K562 (cell line): ENCODE data around the gene CDC42BPB.

ENCODE experiments used
- CHD7 ChIP-seq: fragments of 200-600 bp; sonication (generic); IDR thresholded peaks from one replicate; pipeline ENCODE4 v1.6.1; 2012; ENCODE audit warnings: mild to moderate bottlenecking, low read depth, low read length, inconsistent platforms
- CREB1 ChIP-seq, 2 experiments: sonication (generic) in 1 of 2; formaldehyde crosslinking in 1 of 2; IDR thresholded peaks; 2 replicates each; pipeline versions ENCODE4 v1.6.1 to v1.8.0; 2012 to 2022; ENCODE audit warnings: inconsistent platforms in 1 of 2, mild to moderate bottlenecking in 1 of 2, missing genetic modification reagents in 1 of 2, moderate library complexity in 1 of 2
- CTCF ChIP-seq, 3 experiments: IDR thresholded peaks in 2 of 3; conservative IDR thresholded peaks in 1 of 3; 2 replicates each; pipeline ENCODE4 v1.5.1; 2011 to 2012; ENCODE audit warnings: low read length in 3 of 3, mild to moderate bottlenecking in 3 of 3, control low read depth in 2 of 3, improper control_type of control experiment in 1 of 3, inconsistent platforms in 1 of 3, low read depth in 1 of 3, mixed read lengths in 1 of 3, moderate library complexity in 1 of 3; ENCODE audit not compliant: insufficient read depth in 2 of 3
- EP300 ChIP-seq: IDR thresholded peaks from 2 replicates; pipeline ENCODE4 v1.6.1; 2012; ENCODE audit warnings: low read length, improper control_type of control experiment
- MYC ChIP-seq, 2 experiments: fragments of 250-450 bp in 1 of 2; sonication (Bioruptor Pico) in 1 of 2; IDR thresholded peaks; 2 replicates each; pipeline versions ENCODE4 v1.5.1 to v1.6.1; 2012 to 2021; ENCODE audit warnings: low read depth in 2 of 2, borderline replicate concordance in 1 of 2, improper control_type of control experiment in 1 of 2, low read length in 1 of 2, mild to moderate bottlenecking in 1 of 2, moderate library complexity in 1 of 2
- REST ChIP-seq, 2 experiments: fragments of 450-650 bp; formaldehyde crosslinking in 1 of 2; IDR thresholded peaks; 2 replicates each; pipeline versions ENCODE4 v1.4.0 to v1.6.1; 2014 to 2020; ENCODE audit warnings: mild to moderate bottlenecking in 2 of 2, borderline replicate concordance in 1 of 2, low read depth in 1 of 2
- XRCC3 ChIP-seq: fragments of 450-650 bp; IDR thresholded peaks from 2 replicates; pipeline ENCODE4 v1.6.1; 2017; ENCODE audit warnings: mild to moderate bottlenecking, moderate library complexity

GRCh38 chr14:103058164-103059055, 1.1 kb upstream of the CDC42BPB start:
- TF ChIP-seq REST (IDR thresholded peaks at IDR 0.05; ENCODE audit: borderline replicate concordance), result no peak
- no peak for TF ChIP-seq REST (CRISPR knock-in tag; IDR thresholded peaks at IDR 0.05; ENCODE audit: low read depth)
- no peak for TF ChIP-seq CHD7
- TF ChIP-seq EP300, result no peak
- TF ChIP-seq XRCC3, result no peak
- no peak for TF ChIP-seq CTCF (IDR thresholded peaks at IDR 0.05 in 2 of 3, conservative IDR thresholded peaks at IDR 0.05 in 1 of 3; ENCODE audit: insufficient read depth in 2 of 3, low read depth in 1 of 3, low read length in 3 of 3)
- no peak for TF ChIP-seq CREB1 (IDR thresholded peaks at IDR 0.05)
- TF ChIP-seq CREB1 (CRISPR knock-in tag; IDR thresholded peaks at IDR 0.05), result no peak
- TF ChIP-seq MYC (IDR thresholded peaks at IDR 0.05; ENCODE audit: low read depth, low read length), result no peak
- no peak for TF ChIP-seq MYC (CRISPR knock-in tag; IDR thresholded peaks at IDR 0.05; ENCODE audit: borderline replicate concordance, low read depth)
